Measurements from ENCODE around the gene PTPRS.

Gene PTPRS

DNA sequence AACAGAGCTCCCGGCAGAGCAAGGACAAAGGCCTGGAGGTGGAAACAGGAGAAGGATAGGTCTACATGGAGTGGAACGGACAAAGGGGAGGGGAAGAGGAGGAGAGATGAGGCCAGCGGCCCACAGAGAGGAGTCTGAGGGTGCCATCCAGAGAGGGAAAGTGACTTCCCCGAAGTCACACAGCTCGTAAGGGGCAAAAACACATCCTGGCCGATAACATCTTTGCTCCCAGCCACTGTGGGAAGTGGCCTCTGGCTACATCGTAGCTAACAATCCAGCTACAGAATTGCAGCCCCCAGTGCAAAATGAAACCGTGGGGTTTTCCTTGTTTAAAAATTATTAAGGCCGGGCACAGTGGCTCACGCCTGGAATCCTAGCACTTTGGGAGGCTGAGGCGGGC, 11.5 kb downstream of the PTPRS start:
- TF ChIP-seq, protein P1, sequence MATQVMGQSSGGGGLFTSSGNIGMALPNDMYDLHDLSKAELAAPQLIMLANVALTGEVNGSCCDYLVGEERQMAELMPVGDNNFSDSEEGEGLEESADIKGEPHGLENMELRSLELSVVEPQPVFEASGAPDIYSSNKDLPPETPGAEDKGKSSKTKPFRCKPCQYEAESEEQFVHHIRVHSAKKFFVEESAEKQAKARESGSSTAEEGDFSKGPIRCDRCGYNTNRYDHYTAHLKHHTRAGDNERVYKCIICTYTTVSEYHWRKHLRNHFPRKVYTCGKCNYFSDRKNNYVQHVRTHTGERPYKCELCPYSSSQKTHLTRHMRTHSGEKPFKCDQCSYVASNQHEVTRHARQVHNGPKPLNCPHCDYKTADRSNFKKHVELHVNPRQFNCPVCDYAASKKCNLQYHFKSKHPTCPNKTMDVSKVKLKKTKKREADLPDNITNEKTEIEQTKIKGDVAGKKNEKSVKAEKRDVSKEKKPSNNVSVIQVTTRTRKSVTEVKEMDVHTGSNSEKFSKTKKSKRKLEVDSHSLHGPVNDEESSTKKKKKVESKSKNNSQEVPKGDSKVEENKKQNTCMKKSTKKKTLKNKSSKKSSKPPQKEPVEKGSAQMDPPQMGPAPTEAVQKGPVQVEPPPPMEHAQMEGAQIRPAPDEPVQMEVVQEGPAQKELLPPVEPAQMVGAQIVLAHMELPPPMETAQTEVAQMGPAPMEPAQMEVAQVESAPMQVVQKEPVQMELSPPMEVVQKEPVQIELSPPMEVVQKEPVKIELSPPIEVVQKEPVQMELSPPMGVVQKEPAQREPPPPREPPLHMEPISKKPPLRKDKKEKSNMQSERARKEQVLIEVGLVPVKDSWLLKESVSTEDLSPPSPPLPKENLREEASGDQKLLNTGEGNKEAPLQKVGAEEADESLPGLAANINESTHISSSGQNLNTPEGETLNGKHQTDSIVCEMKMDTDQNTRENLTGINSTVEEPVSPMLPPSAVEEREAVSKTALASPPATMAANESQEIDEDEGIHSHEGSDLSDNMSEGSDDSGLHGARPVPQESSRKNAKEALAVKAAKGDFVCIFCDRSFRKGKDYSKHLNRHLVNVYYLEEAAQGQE (IDR thresholded peaks at IDR 0.05; ENCODE audit: insufficient read depth in 1 of 2, low read depth in 2 of 2, low read length in 2 of 2): no peak
- no peak for TF ChIP-seq FOXP2 (optimal IDR thresholded peaks at IDR 0.05; ENCODE audit: borderline replicate concordance, extremely low read depth, extremely low read length, insufficient read depth)
- TF ChIP-seq SIN3A (IDR thresholded peaks at IDR 0.05; ENCODE audit: borderline replicate concordance, insufficient read depth, low read length): no peak

DNA sequence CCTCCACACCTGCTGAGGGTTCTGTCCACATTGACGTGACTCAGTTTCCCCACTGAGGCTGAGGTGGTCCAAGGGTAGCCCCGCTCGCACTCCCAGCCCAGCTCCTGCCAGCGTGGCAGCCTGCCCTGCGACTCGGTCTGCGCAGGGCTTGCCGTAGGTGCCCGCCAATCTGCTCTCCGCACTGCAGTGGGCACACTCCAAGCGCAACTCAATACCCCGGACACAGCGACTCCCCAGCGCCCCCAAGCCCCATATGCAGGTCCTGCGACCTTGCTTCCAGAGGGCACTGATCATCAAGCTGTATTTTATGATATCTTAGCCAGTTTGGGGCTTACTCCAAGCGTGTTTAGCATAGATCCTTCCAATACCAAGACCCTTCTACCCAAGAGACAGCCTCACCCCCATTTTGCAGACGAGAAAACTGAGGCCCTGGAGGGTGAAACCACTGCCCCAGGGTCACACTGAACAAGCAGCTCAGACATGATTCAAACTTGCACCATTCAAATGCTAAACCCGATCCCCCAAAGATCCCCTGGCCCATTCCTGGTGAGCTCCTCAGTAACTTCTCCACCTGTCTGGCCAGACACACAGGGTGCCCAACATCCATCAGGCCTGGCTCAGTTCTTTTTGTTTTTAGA, 13.5 kb downstream of the PTPRS start:
- TF ChIP-seq POLR2AphosphoS5 (IDR thresholded peaks at IDR 0.05; ENCODE audit: low read depth, low read length): no peak

DNA sequence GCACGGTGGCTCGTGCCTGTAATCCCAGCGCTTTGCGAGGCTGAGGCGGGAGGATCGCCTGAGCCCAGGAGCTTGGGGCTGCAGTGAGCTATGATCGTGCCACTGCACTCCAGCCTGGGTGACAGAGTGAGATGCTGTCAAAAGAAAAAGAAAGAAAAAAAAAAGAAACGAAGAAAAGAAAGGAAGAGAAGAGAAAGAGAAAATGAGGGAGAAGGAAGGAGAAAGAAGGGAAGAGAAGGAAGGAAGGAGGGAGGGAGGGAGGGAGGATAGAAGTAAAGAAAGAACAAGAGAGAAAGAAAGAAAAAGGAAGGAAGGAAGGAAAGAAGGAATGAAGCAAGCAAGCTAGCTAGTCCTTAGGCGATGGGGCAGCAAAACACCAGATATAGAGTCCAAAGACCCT, 14.1 kb downstream of the PTPRS start:
- TF ChIP-seq, protein P1 (IDR thresholded peaks at IDR 0.05; ENCODE audit: insufficient read depth in 1 of 2, low read depth in 2 of 2, low read length in 2 of 2): no peak
- no peak for TF ChIP-seq POLR2AphosphoS5 (IDR thresholded peaks at IDR 0.05; ENCODE audit: low read depth, low read length)
- TF ChIP-seq SIN3A (IDR thresholded peaks at IDR 0.05; ENCODE audit: borderline replicate concordance, insufficient read depth, low read length): no peak
- no peak for TF ChIP-seq FOXP2 (optimal IDR thresholded peaks at IDR 0.05; ENCODE audit: borderline replicate concordance, extremely low read depth, extremely low read length, insufficient read depth)
- no peak for TF ChIP-seq TAF1 (IDR thresholded peaks at IDR 0.05; ENCODE audit: borderline replicate concordance, insufficient read depth, low read length)

DNA sequence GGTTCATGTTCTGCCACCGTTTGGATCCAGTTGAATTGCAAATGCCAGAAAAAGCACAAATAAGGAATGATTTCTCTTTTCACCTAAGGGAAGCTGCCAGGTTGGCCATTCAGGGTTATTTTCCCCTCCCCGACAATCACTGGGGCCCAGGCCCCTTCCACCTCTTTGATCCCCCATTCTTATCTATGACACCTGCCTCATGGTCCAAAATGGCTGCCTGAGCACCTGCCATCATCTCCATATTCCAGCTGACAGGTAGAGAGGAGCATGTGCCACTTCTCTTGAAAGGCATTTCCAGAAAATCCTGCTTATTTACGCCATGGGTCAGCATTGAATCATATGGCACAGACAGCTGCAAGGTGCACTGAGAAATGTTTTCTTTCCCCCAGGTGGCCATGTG, 15.7 kb downstream of the PTPRS start:
- no peak for TF ChIP-seq TAF1 (IDR thresholded peaks at IDR 0.05; ENCODE audit: borderline replicate concordance, insufficient read depth, low read length)
- TF ChIP-seq POLR2AphosphoS5 (IDR thresholded peaks at IDR 0.05; ENCODE audit: low read depth, low read length): no peak
- no peak for TF ChIP-seq FOXP2 (optimal IDR thresholded peaks at IDR 0.05; ENCODE audit: borderline replicate concordance, extremely low read depth, extremely low read length, insufficient read depth)
- no peak for TF ChIP-seq SIN3A (IDR thresholded peaks at IDR 0.05; ENCODE audit: borderline replicate concordance, insufficient read depth, low read length)
- TF ChIP-seq, protein P1 (IDR thresholded peaks at IDR 0.05; ENCODE audit: insufficient read depth in 1 of 2, low read depth in 2 of 2, low read length in 2 of 2): no peak

DNA sequence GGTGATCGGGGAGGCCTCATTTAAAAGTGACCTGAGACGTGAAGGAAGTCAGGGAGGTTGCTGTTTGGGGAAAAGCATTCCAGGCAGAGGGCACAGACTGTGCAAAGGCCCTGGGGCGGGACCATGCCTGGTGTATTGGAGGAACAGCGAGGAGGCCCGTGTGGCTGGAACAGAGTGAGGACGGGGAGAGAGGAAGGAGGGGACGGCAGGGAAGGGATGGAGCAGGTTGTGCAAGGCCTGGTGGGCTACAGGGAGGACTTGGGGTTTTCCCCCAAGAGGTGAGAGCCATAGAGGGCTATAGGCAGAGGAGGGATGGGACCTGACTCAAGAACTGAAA, 17.2 kb downstream of the PTPRS start:
- TF ChIP-seq POLR2AphosphoS5 (IDR thresholded peaks at IDR 0.05; ENCODE audit: low read depth, low read length) (no peak), TAF1 (IDR thresholded peaks at IDR 0.05; ENCODE audit: borderline replicate concordance, insufficient read depth, low read length) (no peak), SIN3A (IDR thresholded peaks at IDR 0.05; ENCODE audit: borderline replicate concordance, insufficient read depth, low read length) (no peak), FOXP2 (optimal IDR thresholded peaks at IDR 0.05; ENCODE audit: borderline replicate concordance, extremely low read depth, extremely low read length, insufficient read depth) (no peak)
- TF ChIP-seq, protein P1 (IDR thresholded peaks at IDR 0.05; ENCODE audit: insufficient read depth in 1 of 2, low read depth in 2 of 2, low read length in 2 of 2): no peak

All from PFSK-1 (cell line).